ENCODE results near the gene RNPS1.
A peak's percentile ranks its signal among the peaks of the same experiment; 100 is the strongest.
"Not testable (repeated sequence)": the region's sequence is repeated elsewhere in the genome, so short reads cannot be mapped to it uniquely, and the experiment has no call there.

RNPS1 gene

DNA sequence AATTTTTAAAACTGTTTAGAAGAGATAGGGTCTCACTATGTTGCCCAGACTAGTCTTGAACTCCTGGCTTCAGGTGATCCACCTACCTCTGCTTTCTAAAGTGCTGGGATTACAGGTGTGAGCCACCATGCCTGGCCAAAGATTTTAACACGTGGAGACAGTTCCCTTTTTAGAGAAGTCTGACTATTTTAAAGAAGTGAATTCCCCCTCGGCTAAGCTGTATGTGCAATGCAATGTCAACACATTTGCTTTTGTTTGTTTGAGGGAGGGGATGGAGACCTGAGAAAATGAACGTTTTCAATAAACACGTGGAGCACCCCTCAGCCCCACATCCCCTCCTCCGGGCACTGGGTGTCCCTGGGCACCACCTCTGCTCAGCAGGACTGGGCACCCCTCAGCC, 14.3 kb upstream of the RNPS1 start:
- no peak for DNase-seq

DNA sequence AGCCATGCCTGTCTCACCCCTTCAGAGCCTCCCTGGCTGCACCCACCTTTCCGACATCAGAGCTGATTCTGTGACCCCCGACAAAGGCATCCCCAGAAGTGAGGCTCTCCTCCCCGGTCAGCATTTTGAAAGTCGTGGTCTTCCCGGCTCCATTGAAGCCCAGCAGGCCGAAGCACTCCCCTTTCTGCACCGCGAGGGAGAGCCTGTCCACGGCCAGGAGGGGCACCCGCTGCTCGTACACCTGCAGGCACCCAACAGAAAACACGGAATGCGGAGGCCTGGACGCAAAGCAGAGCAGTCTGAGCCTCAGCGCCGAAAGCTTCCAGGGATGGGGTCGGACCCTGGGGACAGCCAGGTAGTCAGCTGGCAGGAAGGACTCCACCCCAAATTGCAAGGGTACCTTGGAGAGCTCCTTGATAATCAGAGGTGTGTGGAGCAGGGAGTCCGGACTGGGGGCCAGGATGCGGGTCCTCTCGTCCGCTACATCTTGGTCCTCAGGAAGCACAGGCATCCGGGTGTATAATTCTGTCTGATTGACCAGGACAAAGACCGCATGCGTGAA, 13.1 kb upstream of the RNPS1 start:
- no peak for DNase-seq

DNA sequence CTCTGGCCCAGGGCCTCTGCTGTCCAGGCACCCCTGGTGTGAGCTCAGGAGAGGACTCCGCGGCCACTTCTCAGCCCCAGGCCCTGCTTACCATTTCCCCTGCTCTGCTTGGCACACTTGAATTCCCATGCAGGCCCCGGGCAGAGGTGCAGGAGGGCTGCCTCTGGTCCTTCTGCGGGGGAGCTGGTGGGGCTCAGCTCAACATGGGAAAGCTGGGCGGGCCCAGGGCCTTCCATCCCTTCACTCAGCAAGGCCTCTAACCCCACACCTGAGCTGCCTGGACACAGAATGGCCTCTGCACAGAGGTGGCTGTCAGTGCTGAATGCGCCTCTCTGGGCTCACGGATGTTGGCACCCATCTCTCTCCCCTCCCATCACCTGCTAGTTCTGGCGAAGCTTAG, 12.5 kb upstream of the RNPS1 start:
- no peak for DNase-seq

DNA sequence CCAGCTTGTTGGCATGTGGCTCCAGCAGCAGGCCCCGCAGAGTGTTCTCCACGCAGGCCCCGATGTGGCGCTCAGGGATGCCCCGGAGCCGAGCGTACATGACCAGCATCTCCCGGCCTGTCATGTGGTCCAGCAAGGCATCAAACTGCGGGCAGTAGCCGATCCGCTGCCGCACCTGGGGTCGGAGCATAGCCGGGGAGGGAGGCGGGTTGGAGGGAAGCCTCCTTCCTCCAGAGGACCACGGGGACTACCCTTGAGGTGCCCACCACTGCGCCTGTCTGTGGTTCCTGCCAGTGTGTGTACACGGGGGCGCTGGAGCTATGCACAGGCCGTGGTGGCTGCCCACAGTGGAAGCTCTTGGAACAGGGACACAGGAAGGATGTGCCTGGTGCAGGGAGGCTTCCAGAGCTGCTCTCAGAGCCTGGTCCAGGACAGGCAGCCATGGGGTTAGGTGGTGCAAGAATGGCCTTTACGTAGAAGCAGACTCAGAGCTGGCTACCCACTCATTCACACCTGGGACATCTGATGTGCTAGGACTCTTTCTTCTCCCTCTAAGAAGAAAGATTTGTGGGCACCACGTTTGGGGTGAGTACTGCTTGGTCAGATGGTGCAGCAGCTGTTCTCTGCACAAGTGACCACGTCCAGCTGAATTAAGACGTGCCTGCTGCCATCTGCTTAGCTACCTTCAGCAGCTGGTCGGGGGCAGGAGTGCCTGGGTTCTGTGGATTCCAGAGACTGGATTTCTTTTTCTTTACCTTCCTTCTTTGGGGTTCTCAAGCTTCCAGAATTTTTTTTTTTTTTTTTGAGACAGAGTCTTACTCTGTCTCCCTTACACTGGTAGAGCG, 11.3 kb upstream of the RNPS1 start:
- no peak for DNase-seq

DNA sequence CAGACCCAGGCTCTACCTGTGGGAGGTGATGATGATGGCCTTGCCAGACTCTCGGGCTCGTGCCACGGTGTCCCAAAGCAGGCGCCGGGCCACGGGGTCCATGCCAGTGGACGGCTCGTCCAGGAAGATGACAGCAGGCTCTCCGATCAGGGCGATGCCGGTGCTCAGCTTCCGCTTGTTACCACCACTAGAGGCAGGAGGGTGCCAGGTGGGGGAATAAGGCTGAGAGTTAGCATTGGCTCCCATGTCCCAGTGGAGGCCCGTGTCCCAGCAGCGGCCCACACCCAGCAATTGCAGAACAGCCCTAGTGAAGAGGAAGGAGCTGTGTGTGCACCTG, 10.3 kb upstream of the RNPS1 start:
- DNase-seq: no peak

DNA sequence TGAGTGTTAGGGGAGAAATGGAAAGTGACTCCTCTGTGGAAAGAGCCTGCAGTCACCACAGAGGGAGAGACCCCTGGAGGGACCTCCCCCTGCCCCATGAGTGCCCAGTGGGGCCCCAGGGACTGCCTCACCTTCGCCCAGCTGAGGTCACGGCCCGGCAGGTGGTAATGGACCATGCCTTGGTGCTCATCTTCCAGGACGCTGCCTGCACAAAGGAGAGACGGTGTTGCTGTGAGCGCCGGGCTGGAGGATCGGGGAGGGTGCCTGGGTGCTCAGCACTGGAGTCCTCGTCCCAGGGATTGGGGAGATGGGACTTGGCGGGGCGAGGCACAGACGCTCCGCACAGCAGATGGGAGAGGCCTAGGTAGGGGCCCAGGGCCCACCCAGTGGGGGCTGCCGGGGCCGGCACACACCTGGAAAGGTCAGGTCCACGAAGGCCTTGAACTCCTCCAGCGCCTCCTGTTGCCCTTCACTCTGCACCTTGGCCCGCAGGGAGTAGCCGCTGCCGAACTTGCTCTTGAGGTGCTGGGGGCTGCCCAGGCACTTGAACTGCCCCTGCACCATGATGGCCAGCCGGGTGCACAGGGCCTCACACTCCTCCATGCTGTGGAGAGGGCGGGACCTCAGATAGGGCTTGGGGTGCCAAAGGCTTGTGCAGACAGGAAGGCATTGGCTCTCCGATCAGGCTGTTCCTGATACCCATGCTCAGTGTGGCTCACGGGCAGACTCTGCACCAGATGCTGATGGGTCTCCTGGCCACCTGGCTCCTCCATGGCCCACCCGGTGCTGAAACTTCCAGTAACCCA, 9.7 kb upstream of the RNPS1 start:
- no peak for DNase-seq

DNA sequence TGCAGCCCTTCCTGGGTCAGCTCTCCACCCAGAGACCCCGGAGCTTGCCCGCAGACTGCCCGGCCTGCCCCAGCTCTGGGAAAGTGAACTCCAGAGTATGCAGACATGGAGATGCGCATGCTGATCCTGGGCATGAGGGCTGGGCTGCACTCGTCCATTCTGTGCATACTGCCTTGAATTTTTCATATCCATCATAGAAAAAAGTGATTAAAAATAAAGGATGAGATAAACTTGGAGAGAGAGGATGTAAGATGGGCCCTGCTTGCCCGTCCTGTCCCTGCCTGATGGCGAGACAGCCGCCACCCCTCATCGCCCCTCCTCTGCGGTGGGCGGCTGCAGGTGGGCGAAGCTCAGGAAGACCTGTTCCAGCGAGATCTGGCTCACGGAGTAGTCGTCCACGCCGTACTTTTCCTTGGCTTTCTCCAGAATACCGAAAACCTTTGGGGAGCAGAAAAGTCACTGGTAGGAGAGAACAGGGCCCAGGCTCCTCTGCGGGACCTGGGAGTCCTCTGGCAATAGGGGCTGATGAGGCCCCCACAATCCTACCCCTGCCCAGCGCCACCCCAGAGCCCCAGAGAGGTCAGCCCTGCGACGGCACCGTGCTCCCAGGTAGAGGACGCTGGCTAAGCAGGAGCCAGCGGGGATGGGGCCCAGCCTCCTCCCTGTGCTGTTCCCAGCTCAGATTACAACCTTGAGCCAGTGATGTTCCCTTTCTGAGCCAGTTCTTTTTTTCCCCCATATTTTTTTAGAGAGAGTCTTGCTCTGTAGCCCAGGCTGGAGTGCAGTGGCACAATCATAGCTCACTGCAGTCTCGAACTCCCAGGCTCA, 8.7 kb upstream of the RNPS1 start:
- no peak for DNase-seq

DNA sequence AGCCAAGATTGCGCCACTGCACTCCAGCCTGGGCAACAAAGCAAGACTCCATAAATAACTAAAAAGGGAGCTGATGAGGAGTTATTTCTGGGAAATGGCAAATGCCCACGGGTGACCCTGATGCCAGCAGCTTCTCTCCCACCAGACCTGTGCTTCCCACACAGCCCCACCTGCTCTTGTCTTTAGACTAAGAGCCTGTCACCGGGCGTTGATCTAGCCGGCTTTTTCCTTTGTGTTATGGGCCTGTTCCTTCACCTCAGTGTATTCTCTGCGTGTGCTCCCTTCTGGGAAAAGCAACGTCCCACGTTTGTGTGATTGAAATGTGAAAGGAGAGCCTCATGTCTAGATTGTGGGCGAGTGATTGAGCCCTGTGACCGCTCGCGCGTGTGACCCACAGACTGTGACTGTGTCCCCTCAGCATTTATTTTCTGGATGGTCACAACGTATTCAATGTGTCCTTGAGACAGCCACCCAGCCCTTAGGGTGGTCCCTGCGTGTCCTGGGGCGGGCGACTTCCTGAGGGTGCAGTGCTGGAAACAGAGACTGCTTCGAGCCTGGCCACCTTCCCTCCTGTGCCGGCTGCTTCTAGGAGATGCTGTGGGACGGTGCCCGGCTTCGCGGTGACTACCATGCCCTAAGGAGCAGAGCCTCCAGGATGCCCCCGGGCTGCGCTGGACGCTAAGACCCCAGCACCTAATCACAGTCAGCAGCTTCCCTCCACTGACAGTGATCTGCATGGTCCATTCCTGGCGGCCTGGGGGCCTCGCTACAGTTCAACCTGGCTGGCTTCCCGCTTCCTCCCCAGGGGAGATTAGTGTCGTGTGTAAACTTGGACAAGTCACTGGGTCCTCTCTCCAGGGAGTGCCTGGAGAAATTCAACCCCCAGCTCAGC, 7.8 kb upstream of the RNPS1 start:
- no peak for DNase-seq

DNA sequence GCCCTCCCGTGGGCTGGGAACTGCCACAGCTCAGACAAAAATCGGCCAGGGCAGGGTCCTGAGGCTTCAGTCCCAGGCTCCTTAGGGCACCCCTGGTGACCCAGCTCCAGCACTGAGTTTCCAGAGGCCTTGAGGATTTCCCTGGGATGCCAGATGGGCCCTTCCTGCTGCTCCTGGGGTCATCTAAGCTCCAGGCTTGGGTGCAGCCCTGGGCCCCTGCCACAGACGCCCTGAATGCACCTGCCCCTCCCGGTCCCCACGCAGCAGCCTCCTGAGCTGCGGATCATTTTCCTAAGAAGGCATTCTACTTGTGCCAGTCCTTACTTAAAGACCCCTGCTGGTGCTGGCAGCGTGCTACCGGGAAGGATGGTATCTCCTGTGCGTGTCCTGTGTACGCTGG, 6.0 kb upstream of the RNPS1 start:
- DNase-seq: no peak

DNA sequence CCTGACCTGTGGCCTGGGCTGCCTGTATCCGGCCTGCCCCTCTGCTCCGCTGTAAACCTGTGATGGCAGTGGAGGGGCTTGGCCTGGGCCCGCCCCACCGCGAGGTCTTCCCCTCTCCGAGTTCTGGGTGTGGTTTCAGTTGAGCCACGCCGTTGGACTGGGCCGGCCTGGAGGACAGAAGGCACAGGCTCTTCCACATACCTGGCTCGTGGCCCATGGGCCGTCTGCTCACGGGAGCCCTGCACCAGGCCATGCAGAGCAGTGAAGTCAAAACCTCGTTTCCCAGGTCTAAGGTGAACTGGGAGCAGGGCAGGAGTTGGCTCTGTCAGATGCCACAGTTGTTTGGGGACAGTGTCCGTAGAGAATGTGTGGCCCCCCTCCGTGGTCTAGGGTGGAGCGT, 5.6 kb upstream of the RNPS1 start:
- no peak for DNase-seq

DNA sequence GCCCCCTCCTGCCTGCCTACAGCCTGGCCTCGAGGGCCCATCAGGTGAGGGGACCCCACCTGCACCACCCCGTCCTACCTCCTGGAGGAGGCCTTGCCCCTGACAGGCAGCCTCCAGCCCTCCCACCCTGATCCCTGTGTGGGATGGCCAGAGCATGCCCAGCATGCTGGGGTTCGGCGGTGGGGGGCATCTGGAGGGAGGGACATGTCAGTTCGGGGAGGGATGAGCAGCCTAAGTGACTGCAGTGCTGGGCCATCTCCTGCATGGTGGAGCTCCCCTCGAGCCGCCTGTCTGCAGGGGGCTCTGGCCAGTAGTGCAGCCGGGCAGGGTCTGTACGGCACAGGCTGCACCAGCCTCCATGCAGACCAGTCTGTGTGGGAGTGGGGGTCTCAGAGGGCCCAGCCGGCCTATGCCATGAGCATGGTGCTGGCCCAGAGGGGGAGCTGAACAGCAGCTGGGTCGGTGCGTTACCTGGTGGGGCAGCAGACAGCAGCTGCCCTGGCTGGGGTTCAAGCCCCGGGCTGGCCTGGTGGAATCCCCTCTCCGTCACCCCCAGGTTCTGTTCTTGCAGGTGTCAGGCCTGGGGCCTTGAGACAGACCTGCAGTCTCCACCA, 4.0 kb upstream of the RNPS1 start:
- DNase-seq: no peak

DNA sequence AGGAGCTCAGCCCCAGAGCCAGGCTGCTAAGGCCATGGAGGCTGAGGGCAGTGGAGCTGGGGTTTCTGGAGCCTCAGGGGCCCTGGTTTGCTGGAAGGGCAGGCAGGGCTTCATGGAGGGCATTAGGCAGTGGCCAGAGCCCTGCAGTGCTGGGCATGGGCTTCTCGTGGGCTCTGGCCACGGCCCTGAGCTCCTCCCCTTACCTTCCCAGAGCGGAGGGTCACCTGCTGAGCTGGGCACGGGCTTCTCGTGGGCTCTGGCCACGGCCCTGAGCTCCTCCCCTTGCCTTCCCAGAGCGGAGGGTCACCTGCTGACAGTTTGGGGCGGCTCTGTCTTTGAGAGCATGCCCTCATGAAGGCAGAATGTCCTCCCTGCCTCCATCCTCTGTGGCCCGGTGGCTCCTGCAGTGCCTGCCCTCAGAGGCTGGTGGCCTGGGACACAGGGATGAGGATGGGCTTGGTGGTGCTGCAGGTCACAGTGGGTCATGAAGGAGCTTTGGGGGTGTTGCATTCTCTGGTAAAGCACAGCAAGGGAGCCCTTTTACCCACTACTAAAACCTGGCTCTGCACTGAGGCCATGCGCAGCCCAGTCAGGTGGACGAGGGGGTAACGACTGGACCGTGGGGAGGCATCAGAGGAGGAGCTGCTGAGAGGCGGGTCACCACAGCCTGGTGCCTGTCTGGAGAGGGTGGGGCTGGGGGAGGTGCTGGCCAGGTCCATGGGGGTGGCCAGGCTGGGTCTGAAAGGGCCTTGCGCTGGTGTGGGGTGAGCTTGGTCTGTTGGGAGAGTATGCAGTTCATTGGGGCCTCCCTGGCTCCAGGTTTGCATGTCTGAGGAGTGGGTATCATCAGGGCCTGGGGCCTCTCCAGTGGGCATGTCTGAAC, 2.9 kb upstream of the RNPS1 start:
- no peak for DNase-seq

DNA sequence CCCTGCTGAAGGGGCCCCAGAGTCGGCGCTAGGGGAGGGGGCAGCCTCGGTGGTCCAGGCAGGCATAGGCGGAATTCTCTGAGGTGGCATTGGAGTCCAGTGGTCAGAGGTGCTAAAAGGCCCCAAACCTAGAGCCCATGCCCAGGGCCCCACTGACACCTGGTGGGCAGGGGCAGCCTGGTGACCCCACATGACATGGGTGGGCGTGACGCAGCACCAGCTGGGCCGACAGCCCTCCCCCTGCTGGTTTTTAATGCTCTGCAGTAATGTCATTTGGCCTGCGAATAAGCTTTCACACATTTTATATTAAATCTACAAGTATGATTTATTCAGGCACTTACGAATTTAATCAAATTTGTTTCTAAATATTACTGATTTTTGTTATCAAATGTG, 2.1 kb upstream of the RNPS1 start:
- DNase-seq: no peak

DNA sequence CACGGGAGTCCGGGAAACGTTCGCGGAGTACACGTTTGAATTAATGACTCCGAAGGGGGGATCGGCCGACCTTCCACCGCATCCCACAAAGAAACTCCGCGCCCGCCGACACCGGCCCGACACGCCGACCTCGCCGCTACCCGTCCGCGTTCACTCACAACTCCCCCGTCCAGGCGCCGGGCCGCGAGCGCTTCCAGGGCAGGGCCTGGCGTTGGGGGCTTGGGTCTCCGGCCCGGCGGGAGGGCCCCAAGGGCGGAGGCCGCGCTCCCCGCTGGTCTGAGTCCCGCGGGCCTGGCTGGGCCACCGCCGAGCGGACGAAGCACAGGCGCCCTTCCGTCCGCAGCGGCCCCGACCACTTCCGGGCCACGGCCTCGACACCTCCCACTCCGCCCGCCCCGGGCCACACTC, 417 bp downstream of the RNPS1 start:
- DNase-seq: not testable (repeated sequence)

DNA sequence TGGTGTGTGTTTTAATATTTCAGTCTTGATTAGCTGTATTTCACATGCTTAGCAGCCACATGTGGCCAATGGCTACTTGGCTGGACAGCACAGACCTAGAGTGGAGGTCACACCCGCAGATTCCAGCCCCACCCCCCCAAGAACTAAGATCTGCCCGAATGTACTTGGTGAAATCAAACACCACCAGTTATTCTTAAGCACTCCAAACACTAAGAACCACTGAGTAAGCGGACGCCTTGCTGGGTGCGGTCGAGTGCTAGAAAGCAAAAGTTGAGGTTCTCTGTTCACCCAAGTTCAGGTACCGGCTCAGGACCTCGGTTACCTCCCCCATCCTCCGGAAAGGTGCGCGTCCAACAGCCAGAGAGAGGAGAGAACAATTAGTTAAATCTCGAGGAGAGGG, 1.0 kb downstream of the RNPS1 start:
- peak; percentile 19 for DNase-seq

DNA sequence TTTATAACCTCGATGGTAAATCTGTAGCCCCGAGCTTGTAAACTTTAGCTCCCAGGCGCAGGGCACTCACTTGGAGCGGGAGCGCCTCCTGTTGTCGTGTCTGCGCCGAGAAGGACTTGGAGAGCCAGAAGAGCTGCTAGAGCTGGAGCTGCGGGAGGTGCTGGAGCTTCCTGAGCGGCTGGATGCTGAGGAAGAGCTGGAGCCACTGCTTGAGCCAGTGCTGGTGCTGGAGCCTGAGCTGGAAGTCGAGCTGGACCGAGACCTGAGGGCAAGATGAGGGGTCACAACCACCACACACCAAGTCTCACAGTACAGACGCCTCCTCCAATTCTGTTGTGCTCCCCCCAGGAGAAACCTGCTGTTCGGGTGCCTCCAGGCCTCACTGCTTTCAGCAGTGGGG, 4.9 kb downstream of the RNPS1 start:
- not testable (repeated sequence) for DNase-seq

DNA sequence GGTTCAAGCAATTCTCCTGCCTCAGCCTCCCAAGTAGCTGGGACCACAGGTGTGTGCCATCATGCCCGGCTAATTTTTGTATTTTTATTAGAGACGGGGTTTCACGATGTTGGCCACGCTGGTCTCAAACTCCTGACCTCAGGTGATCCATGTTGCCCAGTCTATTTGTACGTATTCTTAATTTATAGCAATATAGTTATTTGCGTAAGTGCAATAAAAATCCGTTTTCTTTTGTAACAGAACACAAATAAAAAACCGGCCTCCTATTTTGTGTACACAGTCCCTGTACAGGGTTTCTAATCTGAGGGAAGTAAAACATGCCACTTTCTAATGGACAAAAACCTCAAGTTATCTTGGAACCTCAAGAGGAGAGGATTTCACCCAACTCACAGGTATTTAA, 7.7 kb downstream of the RNPS1 start:
- no peak for DNase-seq

DNA sequence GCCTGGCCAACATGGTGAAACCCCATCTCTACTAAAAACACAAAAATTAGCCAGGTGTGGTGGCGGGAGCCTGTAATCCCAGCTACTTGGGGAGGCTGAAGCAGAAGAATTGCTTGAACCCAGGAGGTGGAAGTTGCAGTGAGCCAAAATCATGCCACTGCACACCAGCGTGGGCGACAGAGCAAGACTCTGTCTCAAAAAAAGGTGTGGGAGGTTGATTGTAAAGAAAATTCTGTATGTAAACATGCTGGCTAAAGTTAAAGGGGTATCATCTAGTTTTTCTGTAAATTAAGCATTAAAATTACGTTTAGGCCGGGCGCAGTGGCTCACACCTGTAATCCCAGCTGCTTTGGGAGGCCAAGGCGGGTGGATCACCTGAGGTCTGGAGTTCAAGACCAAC, 9.4 kb downstream of the RNPS1 start:
- DNase-seq: not testable (repeated sequence)

DNA sequence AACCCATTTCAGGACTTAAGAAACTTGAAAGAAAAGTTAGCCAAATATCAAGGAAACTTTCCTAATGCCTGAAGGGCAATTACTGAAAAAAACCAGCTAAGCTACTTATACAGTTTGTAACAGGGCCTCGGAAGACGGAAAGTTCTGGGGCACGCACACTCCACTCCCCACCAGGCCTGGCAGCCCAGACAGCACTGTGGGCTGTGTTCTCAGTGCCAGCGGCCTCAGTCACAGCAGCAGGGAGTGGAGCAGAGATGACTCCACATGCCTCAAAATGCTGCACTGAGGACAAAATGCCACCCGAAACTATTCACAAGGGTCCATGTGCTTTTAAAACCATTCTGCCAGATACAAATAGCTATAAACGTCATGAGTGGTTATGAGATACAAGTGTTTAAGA, 10.2 kb downstream of the RNPS1 start:
- no peak for DNase-seq

DNA sequence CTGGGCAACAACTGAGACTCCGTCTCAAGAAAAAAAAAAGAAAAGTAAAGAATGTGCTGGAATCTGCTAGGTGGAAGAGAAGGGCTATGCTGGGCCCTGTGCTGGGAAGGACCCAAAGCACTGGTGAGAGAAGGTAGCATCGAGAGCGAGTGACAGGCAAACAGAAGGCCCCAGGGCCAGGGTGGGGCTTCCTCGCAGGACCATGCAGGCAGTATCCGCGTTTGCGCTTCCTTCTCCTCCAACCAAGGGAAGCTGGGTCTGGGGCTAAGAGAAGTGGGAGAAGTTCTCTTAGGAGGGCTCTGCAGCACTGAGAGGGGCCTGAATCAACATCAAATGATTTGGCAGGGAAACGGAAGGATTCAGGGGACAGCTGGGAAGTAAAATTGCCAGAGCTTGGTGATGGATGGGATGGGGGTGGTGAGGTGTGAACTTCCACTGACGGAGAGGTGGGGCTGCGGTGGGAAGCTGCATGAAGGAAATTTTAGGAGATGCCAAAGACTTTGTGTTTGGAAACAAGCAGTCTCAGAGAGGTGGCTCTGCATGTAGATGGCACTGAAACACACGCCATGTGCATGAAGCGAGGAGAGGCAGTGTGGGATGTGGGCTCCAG, 11.3 kb downstream of the RNPS1 start:
- no peak for DNase-seq
